Measurements from ENCODE around the gene SURF2. TPM values are rescaled to one million over a fixed set of nuclear protein-coding genes. Genes with fewer than 3 reads are reported as not detected.

The SURF2 gene
- total and polyA plus RNA-seq, 4 donors: 10.7 to 36.9 (median 28.3) TPM

- no peaks in the 10 kb centered on the region for H3K27me3 ChIP-seq (ENCODE audit: control insufficient read depth, insufficient read depth, low read length)
- DNase-seq (ENCODE audit: low read depth in 4 of 6, low spot score in 6 of 6): no peak
- H3K9me3 ChIP-seq (ENCODE audit: control insufficient read depth, insufficient read depth, low read length): no peaks in the 10 kb centered on the region
- H3K4me1 ChIP-seq (ENCODE audit: control insufficient read depth, insufficient read depth, low read length): peaks cover 23% of the 10 kb centered on the region
- no peak overlapping the region for H3K4me3 ChIP-seq (ENCODE audit: low read depth, low read length)
- H3K27ac ChIP-seq (ENCODE audit: low read depth, low read length): no peak overlapping the region
- WGBS (ENCODE audit: insufficient coverage): 97% methylated on average over 17 of the region's 19 CpGs
- H3K36me3 ChIP-seq (ENCODE audit: control insufficient read depth, insufficient read depth, low read length): peaks cover 79% of the 10 kb centered on the region
Observed at GRCh38 chr9:133344071-133344470, 12.3 kb upstream of the SURF2 start.

DNA sequence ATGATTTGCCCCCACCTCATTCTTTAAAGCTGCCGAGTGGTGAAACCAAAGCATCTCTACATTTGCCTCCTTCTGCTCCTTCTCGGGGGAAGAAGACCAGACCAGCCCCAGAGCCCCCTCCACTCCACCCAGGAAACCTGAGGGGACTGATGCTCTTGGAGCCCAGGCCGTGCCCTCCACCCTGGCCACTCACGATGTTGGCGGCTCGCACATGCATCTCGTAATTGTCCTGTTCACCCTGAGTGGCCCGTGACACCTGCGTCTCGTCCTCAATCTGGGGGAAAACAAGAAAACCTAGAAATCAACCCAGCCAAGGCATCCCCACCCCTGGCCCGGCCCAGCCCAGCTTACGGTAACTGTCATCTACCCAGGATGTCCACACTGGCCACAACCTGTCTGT, 11.4 kb upstream of the SURF2 start:
- H3K4me3 ChIP-seq (ENCODE audit: low read depth, low read length): no peak overlapping the region
- no peak overlapping the region for H3K27ac ChIP-seq (ENCODE audit: low read depth, low read length)
- no peaks in the 10 kb centered on the region for H3K27me3 ChIP-seq (ENCODE audit: control insufficient read depth, insufficient read depth, low read length)
- DNase-seq (ENCODE audit: low read depth in 4 of 6, low spot score in 6 of 6): no peak
- over 99% methylated on average over 12 of the region's 12 CpGs for WGBS (ENCODE audit: insufficient coverage)
- H3K36me3 ChIP-seq (ENCODE audit: control insufficient read depth, insufficient read depth, low read length): peaks cover 76% of the 10 kb centered on the region
- no peaks in the 10 kb centered on the region for H3K9me3 ChIP-seq (ENCODE audit: control insufficient read depth, insufficient read depth, low read length)
- peaks cover 27% of the 10 kb centered on the region for H3K4me1 ChIP-seq (ENCODE audit: control insufficient read depth, insufficient read depth, low read length)

DNA sequence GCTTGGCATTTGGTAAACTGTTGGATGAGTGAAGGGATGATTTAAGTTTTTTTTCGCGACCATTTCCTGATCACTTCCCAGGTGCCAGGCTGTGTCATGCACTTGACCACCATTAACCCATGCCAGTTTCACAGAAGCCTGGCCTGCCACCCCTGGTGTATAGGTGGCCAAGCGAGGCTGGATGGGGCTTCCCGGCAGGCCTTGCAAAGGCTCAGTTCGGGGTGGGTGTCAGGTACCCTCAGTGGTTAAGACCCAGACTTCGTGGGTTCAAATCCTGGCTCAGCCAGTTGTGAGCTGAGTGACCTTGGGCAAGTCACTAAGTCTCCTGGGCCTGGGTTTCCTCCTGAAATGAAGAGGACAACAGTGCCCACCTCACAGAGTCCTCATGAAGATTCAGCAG, 10.8 kb upstream of the SURF2 start:
- no peak overlapping the region for H3K27ac ChIP-seq (ENCODE audit: low read depth, low read length)
- DNase-seq (ENCODE audit: low read depth in 4 of 6, low spot score in 6 of 6): no peak
- H3K9me3 ChIP-seq (ENCODE audit: control insufficient read depth, insufficient read depth, low read length): no peaks in the 10 kb centered on the region
- H3K4me3 ChIP-seq (ENCODE audit: low read depth, low read length): no peak overlapping the region
- WGBS (ENCODE audit: insufficient coverage): 92% methylated on average over 6 of the region's 6 CpGs
- peaks cover 27% of the 10 kb centered on the region for H3K4me1 ChIP-seq (ENCODE audit: control insufficient read depth, insufficient read depth, low read length)
- no peaks in the 10 kb centered on the region for H3K27me3 ChIP-seq (ENCODE audit: control insufficient read depth, insufficient read depth, low read length)
- peaks cover 76% of the 10 kb centered on the region for H3K36me3 ChIP-seq (ENCODE audit: control insufficient read depth, insufficient read depth, low read length)

DNA sequence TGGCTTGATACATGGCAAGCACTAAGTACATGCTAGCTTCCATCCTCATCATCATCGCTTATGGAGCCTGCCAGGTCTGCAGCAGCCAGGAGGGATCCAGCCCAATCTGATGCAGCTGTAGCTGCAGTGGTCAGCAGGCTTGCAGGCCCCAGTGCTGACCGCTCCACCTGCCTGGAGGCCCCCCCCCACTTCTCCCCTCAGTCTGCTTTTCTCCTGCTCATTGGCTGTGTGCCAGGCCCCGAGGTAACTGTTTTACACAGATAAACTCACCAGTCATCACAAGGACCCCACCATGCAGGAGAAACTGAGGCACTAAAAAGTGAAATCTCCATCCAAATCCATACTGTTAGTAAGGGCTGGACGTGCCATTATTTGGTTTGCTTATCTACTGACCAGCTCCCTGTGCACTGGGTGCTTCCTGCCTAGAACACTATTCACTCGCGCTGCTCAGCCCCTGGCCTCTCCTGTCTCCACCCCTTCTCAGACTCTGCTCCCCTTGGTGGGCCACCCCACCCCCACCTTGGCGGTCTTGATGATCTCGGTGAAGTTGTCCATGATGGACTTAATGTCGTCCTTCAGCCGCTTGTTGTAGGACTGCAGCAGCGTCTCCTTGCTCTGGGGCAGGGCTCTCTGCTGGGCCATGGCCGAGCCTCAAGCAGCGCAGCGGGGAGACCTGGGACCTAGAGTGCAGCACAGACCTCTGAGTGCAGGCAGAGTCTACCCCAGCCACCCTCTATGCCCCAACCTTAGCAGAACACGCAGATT, 10.1 kb upstream of the SURF2 start:
- DNase-seq (ENCODE audit: low read depth in 4 of 6, low spot score in 6 of 6): no peak
- peaks cover 75% of the 10 kb centered on the region for H3K36me3 ChIP-seq (ENCODE audit: control insufficient read depth, insufficient read depth, low read length)

GRCh38 chr9:133347515-133347984, 8.8 kb upstream of the SURF2 start:
- DNase-seq (ENCODE audit: low read depth in 4 of 6, low spot score in 6 of 6): no peak
- peaks cover 73% of the 10 kb centered on the region for H3K36me3 ChIP-seq (ENCODE audit: control insufficient read depth, insufficient read depth, low read length)
- peak overlapping the region; percentile 99 for H3K4me3 ChIP-seq (ENCODE audit: low read depth, low read length)
- H3K27ac ChIP-seq (ENCODE audit: low read depth, low read length): peak overlapping the region; percentile 93
- H3K9me3 ChIP-seq (ENCODE audit: control insufficient read depth, insufficient read depth, low read length): no peaks in the 10 kb centered on the region
- no peaks in the 10 kb centered on the region for H3K27me3 ChIP-seq (ENCODE audit: control insufficient read depth, insufficient read depth, low read length)
- WGBS (ENCODE audit: insufficient coverage): under 1% methylated on average over 24 of the region's 41 CpGs
- H3K4me1 ChIP-seq (ENCODE audit: control insufficient read depth, insufficient read depth, low read length): peaks cover 27% of the 10 kb centered on the region

More for the DNA sequence above, 10.1 kb upstream of the SURF2 start:
- peak overlapping the region; percentile 99 for H3K4me3 ChIP-seq (ENCODE audit: low read depth, low read length)
- H3K27me3 ChIP-seq (ENCODE audit: control insufficient read depth, insufficient read depth, low read length): no peaks in the 10 kb centered on the region
- 71% methylated on average over 15 of the region's 15 CpGs for WGBS (ENCODE audit: insufficient coverage)
- no peaks in the 10 kb centered on the region for H3K9me3 ChIP-seq (ENCODE audit: control insufficient read depth, insufficient read depth, low read length)
- H3K4me1 ChIP-seq (ENCODE audit: control insufficient read depth, insufficient read depth, low read length): peaks cover 27% of the 10 kb centered on the region
- no peak overlapping the region for H3K27ac ChIP-seq (ENCODE audit: low read depth, low read length)

- Histone ChIP-seq H3K27ac (ENCODE audit: low read depth, low read length) (peak within 1 kb of the TSS; percentile 93), H3K9me3 (ENCODE audit: control insufficient read depth, insufficient read depth, low read length) (no peaks in the 10 kb centered on the region), H3K36me3 (ENCODE audit: control insufficient read depth, insufficient read depth, low read length) (peaks cover 73% of the 10 kb centered on the region), H3K4me1 (ENCODE audit: control insufficient read depth, insufficient read depth, low read length) (peaks cover 27% of the 10 kb centered on the region), H3K4me3 (ENCODE audit: low read depth, low read length) (peak within 1 kb of the TSS; percentile 99), H3K27me3 (ENCODE audit: control insufficient read depth, insufficient read depth, low read length) (no peaks in the 10 kb centered on the region)
- peak; percentile 90 to 99 (median 94) for DNase-seq (ENCODE audit: low read depth in 4 of 6, low spot score in 6 of 6)
- under 1% methylated on average over 60 of the region's 64 CpGs for WGBS (ENCODE audit: insufficient coverage)
Observed at GRCh38 chr9:133347985-133348717, 8.2 kb upstream of the SURF2 start, which contains the start of the genes MED22 and RPL7A. Gene MED22 (minus strand): TSS chr9:133348131. CDS start chr9:133346662, 1,469 bp downstream. Gene RPL7A (plus strand): TSS chr9:133348218. CDS start chr9:133348244, 26 bp downstream.

- Histone ChIP-seq H3K4me1 (ENCODE audit: control insufficient read depth, insufficient read depth, low read length) (peaks cover 27% of the 10 kb centered on the region), H3K36me3 (ENCODE audit: control insufficient read depth, insufficient read depth, low read length) (peaks cover 71% of the 10 kb centered on the region), H3K4me3 (ENCODE audit: low read depth, low read length) (peak overlapping the region; percentile 99), H3K9me3 (ENCODE audit: control insufficient read depth, insufficient read depth, low read length) (no peaks in the 10 kb centered on the region), H3K27ac (ENCODE audit: low read depth, low read length) (peak overlapping the region; percentile 93), H3K27me3 (ENCODE audit: control insufficient read depth, insufficient read depth, low read length) (no peaks in the 10 kb centered on the region)
- WGBS (ENCODE audit: insufficient coverage): 15% methylated on average over 23 of the region's 25 CpGs
- DNase-seq (ENCODE audit: low read depth in 4 of 6, low spot score in 6 of 6): no peak
Observed at GRCh38 chr9:133348718-133349573, 7.4 kb upstream of the SURF2 start.

- no peak overlapping the region for H3K27ac ChIP-seq (ENCODE audit: low read depth, low read length)
- H3K4me3 ChIP-seq (ENCODE audit: low read depth, low read length): no peak overlapping the region
- H3K4me1 ChIP-seq (ENCODE audit: control insufficient read depth, insufficient read depth, low read length): peaks cover 31% of the 10 kb centered on the region
- no peaks in the 10 kb centered on the region for H3K27me3 ChIP-seq (ENCODE audit: control insufficient read depth, insufficient read depth, low read length)
- 92% methylated on average over 15 of the region's 15 CpGs for WGBS (ENCODE audit: insufficient coverage)
- H3K9me3 ChIP-seq (ENCODE audit: control insufficient read depth, insufficient read depth, low read length): no peaks in the 10 kb centered on the region
- peaks cover 67% of the 10 kb centered on the region for H3K36me3 ChIP-seq (ENCODE audit: control insufficient read depth, insufficient read depth, low read length)
- DNase-seq (ENCODE audit: low read depth in 4 of 6, low spot score in 6 of 6): no peak
Observed at GRCh38 chr9:133349965-133350616, 6.3 kb upstream of the SURF2 start.

DNA sequence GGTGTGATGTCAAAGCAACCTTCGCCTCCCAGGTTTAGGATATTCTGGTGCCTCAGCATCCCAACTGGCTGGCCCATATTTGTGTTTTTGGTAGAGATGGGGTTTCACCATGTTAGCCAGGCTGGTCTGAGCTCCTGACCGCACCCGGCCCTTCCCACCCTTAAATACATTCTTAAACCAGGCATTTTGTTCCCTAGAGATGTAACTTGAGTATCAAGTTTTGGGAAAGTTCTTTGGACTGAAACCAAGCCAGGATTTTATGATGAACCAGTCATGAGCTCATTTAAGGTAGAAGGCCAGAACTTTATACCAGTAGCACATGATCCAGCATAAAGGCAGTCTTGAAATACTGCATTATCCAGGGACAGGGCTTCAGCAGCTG, 4.8 kb upstream of the SURF2 start:
- no peaks in the 10 kb centered on the region for H3K9me3 ChIP-seq (ENCODE audit: control insufficient read depth, insufficient read depth, low read length)
- H3K27ac ChIP-seq (ENCODE audit: low read depth, low read length): no peak overlapping the region
- DNase-seq (ENCODE audit: low read depth in 4 of 6, low spot score in 6 of 6): no peak
- H3K4me3 ChIP-seq (ENCODE audit: low read depth, low read length): no peak overlapping the region
- peaks cover 33% of the 10 kb centered on the region for H3K4me1 ChIP-seq (ENCODE audit: control insufficient read depth, insufficient read depth, low read length)
- WGBS (ENCODE audit: insufficient coverage): no CpG with 5 or more reads among the region's 3 CpGs
- H3K27me3 ChIP-seq (ENCODE audit: control insufficient read depth, insufficient read depth, low read length): no peaks in the 10 kb centered on the region
- peaks cover 52% of the 10 kb centered on the region for H3K36me3 ChIP-seq (ENCODE audit: control insufficient read depth, insufficient read depth, low read length)

All from spinal cord (tissue), 10 donors.